Liver (tissue), 9 donors: ENCODE results near the gene CDKN2B-AS1. TPM values are rescaled to one million over a fixed set of nuclear protein-coding genes. Genes with fewer than 3 reads are reported as not detected.

Source experiments
- DNase-seq: peaks from one replicate; pipeline ENCODE4 v3.0.0-alpha.2; 2017; ENCODE audit warnings: low spot score
- H3K27ac ChIP-seq, 2 donors: one replicate each; pipeline ENCODE4 v1.7.0; 2013; ENCODE audit warnings: inconsistent platforms in 2 of 2, low read length in 2 of 2, control low read depth in 1 of 2, low read depth in 1 of 2, mild to moderate bottlenecking in 1 of 2
- H3K27me3 ChIP-seq, 4 donors: one replicate each; pipeline versions ENCODE4 v1.6.1 to v1.7.0; 2013; ENCODE audit warnings: low read length in 3 of 4, inconsistent platforms in 1 of 4, mild to moderate bottlenecking in 1 of 4, moderate library complexity in 1 of 4; ENCODE audit not compliant: control insufficient read depth in 4 of 4, insufficient read depth in 4 of 4
- H3K36me3 ChIP-seq, 4 donors: one replicate each; pipeline versions ENCODE4 v1.6.1 to v1.7.0; 2013; ENCODE audit warnings: low read length in 3 of 4, mild to moderate bottlenecking in 3 of 4, low read depth in 1 of 4, moderate library complexity in 1 of 4; ENCODE audit not compliant: control insufficient read depth in 4 of 4, insufficient read depth in 3 of 4
- H3K4me1 ChIP-seq, 4 donors: one replicate each; pipeline versions ENCODE4 v1.6.1 to v1.7.0; 2013; ENCODE audit warnings: low read length in 3 of 4, mild to moderate bottlenecking in 3 of 4, moderate library complexity in 1 of 4; ENCODE audit not compliant: control insufficient read depth in 4 of 4, insufficient read depth in 4 of 4
- H3K4me3 ChIP-seq, 3 donors: one replicate each; pipeline versions ENCODE4 v1.6.1 to v1.7.0; 2013; ENCODE audit warnings: low read length in 3 of 3, control low read depth in 1 of 3, low read depth in 1 of 3, mild to moderate bottlenecking in 1 of 3
- H3K9ac ChIP-seq, 2 donors: one replicate each; pipeline ENCODE4 v1.7.0; 2013; ENCODE audit warnings: low read length in 2 of 2, mild to moderate bottlenecking in 2 of 2, moderate library complexity in 2 of 2, control low read depth in 1 of 2, low read depth in 1 of 2
- H3K9me3 ChIP-seq, 4 donors: one replicate each; pipeline versions ENCODE4 v1.6.1 to v1.7.0; 2013; ENCODE audit warnings: low read length in 3 of 4; ENCODE audit not compliant: control insufficient read depth in 4 of 4
- EGR1 ChIP-seq, 2 donors: IDR thresholded peaks; 2 replicates each; pipeline ENCODE4 v1.6.1; 2016 to 2018; ENCODE audit warnings: antibody characterized with exemption in 2 of 2, low read depth in 2 of 2
- FOXA2 ChIP-seq: IDR thresholded peaks from 2 replicates; pipeline ENCODE4 v1.6.1; 2016; ENCODE audit warnings: antibody characterized with exemption
- HNF4A ChIP-seq, 2 donors: conservative IDR thresholded peaks; 2 replicates each; pipeline ENCODE4 v1.6.1; 2016; ENCODE audit warnings: antibody characterized with exemption in 2 of 2, mild to moderate bottlenecking in 2 of 2
- HNF4G ChIP-seq: IDR thresholded peaks from 2 replicates; pipeline ENCODE4 v1.6.1; 2016; ENCODE audit warnings: antibody characterized with exemption
- NR2F2 ChIP-seq: IDR thresholded peaks from 2 replicates; pipeline ENCODE4 v1.6.1; 2016; ENCODE audit warnings: antibody characterized with exemption
- RAD21 ChIP-seq, 2 donors: IDR thresholded peaks; 2 replicates each; pipeline ENCODE4 v1.6.1; 2016; ENCODE audit warnings: antibody characterized with exemption in 2 of 2, mild to moderate bottlenecking in 2 of 2
- RXRA ChIP-seq, 2 donors: IDR thresholded peaks; 2 replicates each; pipeline ENCODE4 v1.6.1; 2017 to 2018; ENCODE audit warnings: antibody characterized with exemption in 2 of 2, mild to moderate bottlenecking in 1 of 2
- SP1 ChIP-seq: IDR thresholded peaks from 2 replicates; pipeline ENCODE4 v1.6.1; 2018; ENCODE audit warnings: antibody characterized with exemption, mild to moderate bottlenecking
- TAF1 ChIP-seq: conservative IDR thresholded peaks from 2 replicates; pipeline ENCODE4 v1.6.1; 2016; ENCODE audit warnings: antibody characterized with exemption, mild to moderate bottlenecking
- YY1 ChIP-seq: IDR thresholded peaks from 2 replicates; pipeline ENCODE4 v1.6.1; 2016; ENCODE audit warnings: antibody characterized with exemption, mild to moderate bottlenecking
- WGBS: extraction: QIAGEN DNeasy Blood & Tissue Kit; methylation state at CpG from one replicate; pipeline ENCODE4 v1.1.7; 2013; 5-methylcytosine and 5-hydroxymethylcytosine counted together
- polyA plus RNA-seq, 2 donors: library from polyadenylated mRNA; stranded (reverse) in 1 of 2; unstranded in 1 of 2; fragments of 200-250 nt in 1 of 2; fragments of >200 nt in 1 of 2; fragmentation: Nextera tagmentation in 1 of 2; extraction: Ambion mirVana in 1 of 2; gene quantifications; one replicate each; pipeline versions ENCODE4 v1.2.1 to v1.2.3, GENCODE V29; 2013 to 2015
- total RNA-seq, 2 donors: library from RNA; depleted of rRNA; stranded (reverse); fragments of >200 nt; gene quantifications; one replicate each; pipeline ENCODE4 v1.2.3, GENCODE V29; 2014
- TF ChIP-seq, protein P1 (sequence below): IDR thresholded peaks from 2 replicates; pipeline ENCODE4 v1.6.1; 2016; ENCODE audit warnings: antibody characterized with exemption, mild to moderate bottlenecking
- TF ChIP-seq, protein P2 (sequence below): IDR thresholded peaks from 2 replicates; pipeline ENCODE4 v1.6.1; 2016; ENCODE audit warnings: antibody characterized with exemption
- donor health status: healthy.
- donor health status: healthy.
- donor health status: healthy.
- donor health status: healthy.
- donor health status: healthy.

Gene CDKN2B-AS1
- total and polyA plus RNA-seq, 4 donors, result 0.08 to 0.42 TPM; not detected in 2

DNA sequence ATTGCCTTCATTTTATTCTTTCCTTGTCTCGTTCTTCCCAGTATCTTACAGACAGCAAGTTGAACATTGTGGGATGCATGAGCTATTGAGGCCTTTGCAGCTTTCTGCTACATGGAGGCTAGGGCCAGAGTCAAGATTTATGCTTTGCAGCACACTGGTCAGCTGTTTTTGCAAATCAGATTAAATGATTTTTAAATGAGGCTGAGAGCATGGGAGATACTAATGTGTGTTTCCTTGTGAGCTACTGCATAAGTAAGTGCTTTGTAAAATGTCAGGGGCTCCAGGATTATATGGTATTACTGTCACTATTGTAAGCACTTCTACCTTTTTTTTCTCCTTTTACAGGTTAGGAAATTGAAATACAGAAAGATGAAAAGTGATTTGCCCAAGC lies 125.6 kb downstream of the CDKN2B-AS1 start:
- WGBS, result 95% methylated on average over 1 of the region's 1 CpG
- H3K4me1 ChIP-seq, result peaks cover 0 to 5% (median 0%) of the 10 kb centered on the region in 4 donors

DNA sequence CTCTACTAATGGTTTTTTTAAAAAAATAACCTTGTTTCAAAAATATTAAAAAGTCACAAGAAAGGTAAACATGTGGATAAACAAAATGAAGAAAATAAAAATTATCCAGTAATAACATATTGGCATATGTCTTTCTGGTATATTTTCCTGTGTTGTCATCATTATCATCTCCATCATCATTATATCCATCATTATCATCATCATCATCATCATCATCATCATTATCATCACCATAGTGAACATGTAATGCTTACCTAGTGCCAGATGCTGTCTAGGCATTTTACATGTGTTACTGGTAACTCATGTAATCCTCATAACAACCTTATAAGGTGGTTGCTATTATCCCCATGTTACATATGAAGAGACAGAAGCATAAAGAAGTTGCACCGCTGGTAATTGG lies 126.0 kb downstream of the CDKN2B-AS1 start:
- H3K9me3 ChIP-seq, result peaks cover 0 to 4% (median 2%) of the 10 kb centered on the region in 4 donors
- TF ChIP-seq HNF4G, result no peak
- no peak for TF ChIP-seq RAD21 (IDR thresholded peaks at IDR 0.05)
- no peak for TF ChIP-seq NR2F2
- TF ChIP-seq FOXA2, result no peak
- TF ChIP-seq, protein P1, sequence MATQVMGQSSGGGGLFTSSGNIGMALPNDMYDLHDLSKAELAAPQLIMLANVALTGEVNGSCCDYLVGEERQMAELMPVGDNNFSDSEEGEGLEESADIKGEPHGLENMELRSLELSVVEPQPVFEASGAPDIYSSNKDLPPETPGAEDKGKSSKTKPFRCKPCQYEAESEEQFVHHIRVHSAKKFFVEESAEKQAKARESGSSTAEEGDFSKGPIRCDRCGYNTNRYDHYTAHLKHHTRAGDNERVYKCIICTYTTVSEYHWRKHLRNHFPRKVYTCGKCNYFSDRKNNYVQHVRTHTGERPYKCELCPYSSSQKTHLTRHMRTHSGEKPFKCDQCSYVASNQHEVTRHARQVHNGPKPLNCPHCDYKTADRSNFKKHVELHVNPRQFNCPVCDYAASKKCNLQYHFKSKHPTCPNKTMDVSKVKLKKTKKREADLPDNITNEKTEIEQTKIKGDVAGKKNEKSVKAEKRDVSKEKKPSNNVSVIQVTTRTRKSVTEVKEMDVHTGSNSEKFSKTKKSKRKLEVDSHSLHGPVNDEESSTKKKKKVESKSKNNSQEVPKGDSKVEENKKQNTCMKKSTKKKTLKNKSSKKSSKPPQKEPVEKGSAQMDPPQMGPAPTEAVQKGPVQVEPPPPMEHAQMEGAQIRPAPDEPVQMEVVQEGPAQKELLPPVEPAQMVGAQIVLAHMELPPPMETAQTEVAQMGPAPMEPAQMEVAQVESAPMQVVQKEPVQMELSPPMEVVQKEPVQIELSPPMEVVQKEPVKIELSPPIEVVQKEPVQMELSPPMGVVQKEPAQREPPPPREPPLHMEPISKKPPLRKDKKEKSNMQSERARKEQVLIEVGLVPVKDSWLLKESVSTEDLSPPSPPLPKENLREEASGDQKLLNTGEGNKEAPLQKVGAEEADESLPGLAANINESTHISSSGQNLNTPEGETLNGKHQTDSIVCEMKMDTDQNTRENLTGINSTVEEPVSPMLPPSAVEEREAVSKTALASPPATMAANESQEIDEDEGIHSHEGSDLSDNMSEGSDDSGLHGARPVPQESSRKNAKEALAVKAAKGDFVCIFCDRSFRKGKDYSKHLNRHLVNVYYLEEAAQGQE, result no peak
- TF ChIP-seq, protein P2, sequence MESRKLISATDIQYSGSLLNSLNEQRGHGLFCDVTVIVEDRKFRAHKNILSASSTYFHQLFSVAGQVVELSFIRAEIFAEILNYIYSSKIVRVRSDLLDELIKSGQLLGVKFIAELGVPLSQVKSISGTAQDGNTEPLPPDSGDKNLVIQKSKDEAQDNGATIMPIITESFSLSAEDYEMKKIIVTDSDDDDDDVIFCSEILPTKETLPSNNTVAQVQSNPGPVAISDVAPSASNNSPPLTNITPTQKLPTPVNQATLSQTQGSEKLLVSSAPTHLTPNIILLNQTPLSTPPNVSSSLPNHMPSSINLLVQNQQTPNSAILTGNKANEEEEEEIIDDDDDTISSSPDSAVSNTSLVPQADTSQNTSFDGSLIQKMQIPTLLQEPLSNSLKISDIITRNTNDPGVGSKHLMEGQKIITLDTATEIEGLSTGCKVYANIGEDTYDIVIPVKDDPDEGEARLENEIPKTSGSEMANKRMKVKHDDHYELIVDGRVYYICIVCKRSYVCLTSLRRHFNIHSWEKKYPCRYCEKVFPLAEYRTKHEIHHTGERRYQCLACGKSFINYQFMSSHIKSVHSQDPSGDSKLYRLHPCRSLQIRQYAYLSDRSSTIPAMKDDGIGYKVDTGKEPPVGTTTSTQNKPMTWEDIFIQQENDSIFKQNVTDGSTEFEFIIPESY, result no peak
- no peak for TF ChIP-seq YY1
- no peak for TF ChIP-seq TAF1
- WGBS, result 82% methylated on average over 1 of the region's 1 CpG

More for the DNA sequence above, 125.6 kb downstream of the CDKN2B-AS1 start:
- no peak overlapping the region for H3K4me3 ChIP-seq
- no peaks in the 10 kb centered on the region for H3K27me3 ChIP-seq
- no peak overlapping the region for H3K27ac ChIP-seq
- DNase-seq, result no peak
- TF ChIP-seq SP1 (no peak), HNF4A (conservative IDR thresholded peaks at IDR 0.05) (no peak)
- peaks cover 0 to 4% (median 2%) of the 10 kb centered on the region in 4 donors for H3K9me3 ChIP-seq
- H3K36me3 ChIP-seq, result no peaks in the 10 kb centered on the region
- H3K9ac ChIP-seq, result no peak overlapping the region

DNA sequence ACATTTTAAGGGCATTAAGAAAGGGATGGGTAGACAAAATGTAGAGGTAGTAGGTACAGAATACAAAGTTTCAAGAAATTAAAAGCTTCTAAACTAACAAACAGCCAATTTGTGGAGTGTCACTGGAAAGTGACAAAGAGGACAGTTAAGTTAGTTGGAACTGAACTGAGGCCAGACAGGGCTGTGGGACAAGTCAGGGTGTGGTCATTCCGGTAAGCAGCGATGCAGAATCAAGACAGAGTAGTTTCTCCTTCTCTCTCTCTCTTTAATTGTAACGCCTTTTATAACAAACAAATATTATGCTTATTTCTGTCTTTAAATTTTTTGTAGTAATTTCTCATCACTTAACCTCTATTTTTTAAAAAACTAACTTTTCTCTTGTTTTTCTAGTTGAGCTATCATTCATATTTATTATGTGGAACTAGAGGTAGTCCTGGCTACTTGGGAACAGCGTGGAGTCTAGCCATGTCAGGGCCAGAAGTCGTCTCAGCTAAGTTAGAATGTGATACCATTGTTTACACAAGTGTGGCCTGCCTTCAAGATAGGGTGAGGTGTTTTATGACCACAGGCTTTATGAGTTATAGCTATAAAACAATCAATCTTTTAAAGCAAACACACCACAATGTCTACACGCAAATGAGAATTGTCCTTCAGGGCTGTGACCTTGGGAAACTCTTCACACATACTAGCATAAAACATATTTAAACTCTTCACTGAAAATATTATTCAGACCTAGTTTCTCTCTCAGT lies 129.8 kb downstream of the CDKN2B-AS1 start:
- no peak overlapping the region for H3K4me3 ChIP-seq
- no peak overlapping the region for H3K9ac ChIP-seq
- H3K36me3 ChIP-seq, result no peaks in the 10 kb centered on the region
- H3K4me1 ChIP-seq, result no peaks in the 10 kb centered on the region
- TF ChIP-seq SP1, result no peak
- TF ChIP-seq HNF4A (conservative IDR thresholded peaks at IDR 0.05), result no peak
- no peak for TF ChIP-seq EGR1 (IDR thresholded peaks at IDR 0.05; ENCODE audit: low read depth in 2 of 2)
- TF ChIP-seq FOXA2, result no peak
- no peak for TF ChIP-seq RXRA (IDR thresholded peaks at IDR 0.05)
- no peak for TF ChIP-seq TAF1
- TF ChIP-seq RAD21 (IDR thresholded peaks at IDR 0.05), result no peak
- peaks cover 0 to 4% (median 2%) of the 10 kb centered on the region in 4 donors for H3K9me3 ChIP-seq
- no peak for DNase-seq
- no peak overlapping the region for H3K27ac ChIP-seq
- H3K27me3 ChIP-seq, result no peaks in the 10 kb centered on the region
- 48% methylated on average over 6 of the region's 6 CpGs for WGBS

More for the DNA sequence above, 126.0 kb downstream of the CDKN2B-AS1 start:
- DNase-seq, result no peak
- no peak overlapping the region for H3K9ac ChIP-seq
- no peaks in the 10 kb centered on the region for H3K27me3 ChIP-seq
- H3K27ac ChIP-seq, result no peak overlapping the region
- H3K4me1 ChIP-seq, result peaks cover 0 to 5% (median 0%) of the 10 kb centered on the region in 4 donors
- H3K4me3 ChIP-seq, result no peak overlapping the region
- H3K36me3 ChIP-seq, result no peaks in the 10 kb centered on the region
